IPS DF 6.9 (cell line): ENCODE measurements around the gene NOX4.
A peak's percentile ranks its signal among the peaks of the same experiment; 100 is the strongest.

ENCODE experiments used
- DNase-seq: peaks from one replicate; pipeline ENCODE4 v3.0.0-alpha.2; 2013; ENCODE audit warnings: low read depth, low spot score
- H3K27ac ChIP-seq: one replicate; pipeline ENCODE4 v1.5.1; 2013; ENCODE audit warnings: low read length, control low read depth
- H3K27me3 ChIP-seq: 2 replicates; pipeline ENCODE4 v1.6.1; 2013; ENCODE audit warnings: mild to moderate bottlenecking, low read length; ENCODE audit not compliant: control insufficient read depth, insufficient read depth
- H3K36me3 ChIP-seq: 2 replicates; pipeline ENCODE4 v1.6.1; 2013; ENCODE audit warnings: low read length; ENCODE audit not compliant: control insufficient read depth, insufficient read depth
- H3K4me1 ChIP-seq: 2 replicates; pipeline ENCODE4 v1.6.1; 2013; ENCODE audit warnings: low read length; ENCODE audit not compliant: control insufficient read depth, insufficient read depth
- H3K4me3 ChIP-seq: 2 replicates; pipeline ENCODE4 v1.5.1; 2013; ENCODE audit warnings: mild to moderate bottlenecking, low read length
- H3K9me3 ChIP-seq: 2 replicates; pipeline ENCODE4 v1.6.1; 2013; ENCODE audit warnings: low read length, inconsistent platforms; ENCODE audit not compliant: control insufficient read depth, insufficient read depth
- WGBS: extraction: QIAGEN DNeasy Blood & Tissue Kit; methylation state at CpG from one replicate; pipeline ENCODE4 v1.1.7; 2013; ENCODE audit warnings: mixed read lengths, missing lambda C conversion rate; ENCODE audit not compliant: insufficient read length, insufficient coverage; 5-methylcytosine and 5-hydroxymethylcytosine counted together

Gene NOX4

DNA sequence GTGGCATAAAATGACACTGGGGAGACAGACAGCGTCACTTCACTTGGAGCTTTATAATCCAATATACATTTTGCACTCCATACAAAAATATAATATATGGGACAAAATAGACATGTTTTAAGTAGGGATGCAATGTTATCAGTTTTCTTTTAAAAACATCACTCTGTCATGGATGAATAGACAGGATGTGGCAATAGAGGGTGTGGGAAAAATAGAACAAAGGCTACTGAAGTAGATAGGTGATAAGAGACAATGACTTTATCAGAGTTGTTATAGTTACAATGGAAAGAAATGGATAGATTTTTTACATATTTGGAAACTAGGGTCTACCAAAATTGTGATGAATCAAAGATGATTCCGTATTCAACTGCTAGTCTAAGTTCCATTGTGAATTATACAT, 13.1 kb upstream of the NOX4 start:
- DNase-seq: no peak
- no CpG with 5 or more reads among the region's 2 CpGs for WGBS
- Histone ChIP-seq H3K4me3 (no peak overlapping the region), H3K9me3 (no peaks in the 10 kb centered on the region), H3K27ac (no peak overlapping the region), H3K4me1 (0 out of 2 replicates have a peak, but pooled peaks cover 1% of the 10 kb centered on the region), H3K36me3 (no peaks in the 10 kb centered on the region), H3K27me3 (no peaks in the 10 kb centered on the region)

GRCh38 chr11:89503422-89503821, 12.2 kb upstream of the NOX4 start:
- Histone ChIP-seq H3K4me1 (0 out of 2 replicates have a peak, but pooled peaks cover 1% of the 10 kb centered on the region), H3K4me3 (no peak overlapping the region), H3K36me3 (no peaks in the 10 kb centered on the region), H3K27me3 (no peaks in the 10 kb centered on the region), H3K9me3 (no peaks in the 10 kb centered on the region), H3K27ac (no peak overlapping the region)
- DNase-seq: no peak
- no CpG with 5 or more reads among the region's 2 CpGs for WGBS

GRCh38 chr11:89502301-89502700, 11.1 kb upstream of the NOX4 start:
- H3K4me1 ChIP-seq: 0 out of 2 replicates have a peak, but pooled peaks cover 1% of the 10 kb centered on the region
- H3K27ac ChIP-seq: no peak overlapping the region
- H3K27me3 ChIP-seq: no peaks in the 10 kb centered on the region
- no peaks in the 10 kb centered on the region for H3K9me3 ChIP-seq
- no CpG with 5 or more reads among the region's 2 CpGs for WGBS
- H3K36me3 ChIP-seq: no peaks in the 10 kb centered on the region
- no peak for DNase-seq
- H3K4me3 ChIP-seq: no peak overlapping the region

DNA sequence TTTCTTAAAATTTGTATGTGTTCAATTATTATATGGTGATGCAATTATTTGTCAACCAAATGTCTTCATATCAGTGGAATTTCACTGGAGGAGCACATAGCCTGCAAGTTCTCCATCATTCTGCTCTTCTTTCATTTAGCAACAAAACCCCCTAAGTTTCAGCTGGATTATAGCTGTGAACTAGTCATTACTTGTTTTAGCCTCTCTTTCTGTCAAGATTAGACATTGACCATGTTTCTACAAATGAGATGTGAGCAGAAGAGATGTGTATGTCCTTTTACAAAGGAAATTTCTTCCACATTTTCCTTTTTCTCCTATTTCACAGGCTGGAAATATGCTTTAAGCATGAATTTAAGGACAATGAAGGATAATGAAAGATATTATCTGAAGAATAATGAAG, 9.2 kb upstream of the NOX4 start:
- H3K27ac ChIP-seq: no peak overlapping the region
- no peak overlapping the region for H3K4me3 ChIP-seq
- no peaks in the 10 kb centered on the region for H3K27me3 ChIP-seq
- H3K36me3 ChIP-seq: no peaks in the 10 kb centered on the region
- H3K4me1 ChIP-seq: peaks cover 3% of the 10 kb centered on the region; the same call in 1 of the 2 replicates
- no peak for DNase-seq
- no peaks in the 10 kb centered on the region for H3K9me3 ChIP-seq

DNA sequence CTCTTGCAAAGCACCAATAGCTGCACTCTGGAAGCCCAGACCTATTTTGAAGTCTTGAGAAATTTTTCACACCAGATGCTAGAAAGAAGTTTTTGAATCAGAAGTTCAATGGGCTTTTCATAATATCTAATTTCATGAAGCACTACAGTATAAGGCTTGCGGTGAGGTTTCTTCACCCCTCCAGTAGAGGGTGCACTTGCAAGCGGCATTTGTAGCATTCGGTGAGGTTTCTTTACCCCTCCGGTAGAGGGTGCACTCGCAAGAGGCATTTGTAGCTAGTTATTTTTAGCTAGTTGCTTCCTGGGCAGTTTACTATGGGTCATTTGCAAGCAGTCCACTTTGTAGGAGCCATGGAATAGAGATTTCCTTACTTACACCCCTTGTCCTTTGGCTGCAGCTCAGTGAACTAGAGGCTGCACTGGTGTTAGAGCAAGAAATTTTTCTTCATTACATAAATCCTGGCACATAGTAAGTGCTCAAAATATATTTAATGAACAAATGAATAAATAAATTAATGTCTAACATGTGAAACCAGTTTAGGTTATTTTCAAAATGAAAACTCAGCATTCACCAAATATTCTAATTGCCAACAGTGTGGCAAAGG, 7.8 kb upstream of the NOX4 start:
- DNase-seq: no peak
- Histone ChIP-seq H3K27ac (no peak overlapping the region), H3K9me3 (no peaks in the 10 kb centered on the region), H3K4me1 (peaks cover 3% of the 10 kb centered on the region; the same call in 1 of the 2 replicates), H3K27me3 (no peaks in the 10 kb centered on the region), H3K36me3 (no peaks in the 10 kb centered on the region), H3K4me3 (no peak overlapping the region)
- WGBS: no CpG with 5 or more reads among the region's 5 CpGs

DNA sequence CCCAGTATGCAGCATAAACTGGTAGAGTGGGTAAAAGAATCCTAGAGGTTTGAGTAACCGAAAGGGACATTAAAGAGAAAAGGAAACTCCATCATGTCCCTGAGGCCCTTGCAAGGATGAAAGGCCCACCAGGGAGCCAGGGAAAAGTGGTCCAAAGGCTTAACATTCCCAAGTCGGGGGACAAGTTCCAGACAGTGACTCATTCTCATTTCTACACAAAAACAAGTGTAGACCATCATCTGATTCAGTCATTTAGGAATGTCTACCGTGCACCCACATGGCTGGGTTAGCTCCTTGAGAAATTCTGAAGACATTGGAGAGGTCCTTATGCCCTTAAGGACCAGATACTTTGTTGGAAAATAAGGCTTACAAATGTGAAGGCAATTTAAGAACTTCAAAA, 4.8 kb upstream of the NOX4 start:
- Histone ChIP-seq H3K4me1 (peaks cover 3% of the 10 kb centered on the region; the same call in 1 of the 2 replicates), H3K27me3 (no peaks in the 10 kb centered on the region), H3K36me3 (no peaks in the 10 kb centered on the region), H3K27ac (no peak overlapping the region), H3K9me3 (no peaks in the 10 kb centered on the region), H3K4me3 (no peak overlapping the region)
- no peak for DNase-seq
- no CpG with 5 or more reads among the region's 3 CpGs for WGBS

DNA sequence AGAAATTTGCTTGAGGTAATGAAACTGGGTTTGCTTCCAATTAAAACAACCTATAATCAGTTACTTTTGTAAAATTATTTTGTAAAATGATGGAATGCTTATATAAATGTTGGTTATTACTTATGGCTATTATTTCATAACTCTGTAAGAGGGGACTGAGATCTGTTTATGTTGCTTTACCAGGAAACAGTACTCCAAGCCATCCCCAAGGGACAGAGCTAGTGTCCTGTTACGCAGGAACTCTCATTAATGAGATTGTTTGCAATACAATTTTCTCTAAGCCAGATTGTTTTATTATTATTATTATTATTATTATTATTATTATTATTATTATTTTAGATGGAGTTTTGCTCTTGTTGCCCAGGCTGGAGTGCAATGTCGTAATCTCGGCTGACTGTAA, 2.3 kb upstream of the NOX4 start:
- no peak overlapping the region for H3K27ac ChIP-seq
- no CpG with 5 or more reads among the region's 3 CpGs for WGBS
- no peak overlapping the region for H3K4me3 ChIP-seq
- H3K36me3 ChIP-seq: no peaks in the 10 kb centered on the region
- peaks cover 3% of the 10 kb centered on the region; the same call in 1 of the 2 replicates for H3K4me1 ChIP-seq
- DNase-seq: no peak
- H3K9me3 ChIP-seq: no peaks in the 10 kb centered on the region
- H3K27me3 ChIP-seq: no peaks in the 10 kb centered on the region

GRCh38 chr11:89490602-89490980, 584 bp downstream of the NOX4 start:
- H3K27ac ChIP-seq: no peak overlapping the region
- no peaks in the 10 kb centered on the region for H3K36me3 ChIP-seq
- no CpG with 5 or more reads among the region's 3 CpGs for WGBS
- DNase-seq: no peak
- H3K4me1 ChIP-seq: peaks cover 2% of the 10 kb centered on the region; the same call in 1 of the 2 replicates
- H3K9me3 ChIP-seq: no peaks in the 10 kb centered on the region
- peak overlapping the region; percentile 56; the same call in 1 of the 2 replicates for H3K4me3 ChIP-seq
- H3K27me3 ChIP-seq: no peaks in the 10 kb centered on the region

DNA sequence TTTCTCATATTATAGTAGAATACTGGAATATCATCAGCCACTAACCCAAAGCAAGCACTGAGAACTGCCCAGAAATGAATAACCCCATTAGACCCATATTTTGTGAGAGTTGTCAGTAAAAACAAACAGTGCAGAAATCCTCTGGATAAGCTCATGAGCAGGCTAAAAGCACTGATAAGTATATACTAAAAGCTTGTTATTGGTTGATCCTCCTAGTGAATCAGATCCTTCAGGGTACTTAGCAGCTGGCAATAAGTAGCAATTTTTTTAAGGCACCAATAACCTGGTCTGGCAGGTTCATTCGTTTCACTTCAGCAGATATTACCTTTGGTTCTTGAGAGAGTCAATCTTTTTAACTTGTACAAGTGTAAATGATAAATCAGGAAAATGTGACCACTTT, 1.2 kb downstream of the NOX4 start:
- Histone ChIP-seq H3K4me1 (peaks cover 2% of the 10 kb centered on the region; the same call in 1 of the 2 replicates), H3K27ac (no peak overlapping the region), H3K4me3 (no peak overlapping the region), H3K9me3 (no peaks in the 10 kb centered on the region), H3K36me3 (no peaks in the 10 kb centered on the region), H3K27me3 (no peaks in the 10 kb centered on the region)
- DNase-seq: no peak
- no CpG with 5 or more reads among the region's 1 CpG for WGBS

GRCh38 chr11:89487016-89487415, 4.2 kb downstream of the NOX4 start:
- Histone ChIP-seq H3K36me3 (no peaks in the 10 kb centered on the region), H3K4me1 (peaks cover 2% of the 10 kb centered on the region; the same call in 1 of the 2 replicates), H3K4me3 (no peak overlapping the region), H3K9me3 (no peaks in the 10 kb centered on the region), H3K27me3 (no peaks in the 10 kb centered on the region), H3K27ac (no peak overlapping the region)
- no peak for DNase-seq
- no CpG with 5 or more reads among the region's 3 CpGs for WGBS

DNA sequence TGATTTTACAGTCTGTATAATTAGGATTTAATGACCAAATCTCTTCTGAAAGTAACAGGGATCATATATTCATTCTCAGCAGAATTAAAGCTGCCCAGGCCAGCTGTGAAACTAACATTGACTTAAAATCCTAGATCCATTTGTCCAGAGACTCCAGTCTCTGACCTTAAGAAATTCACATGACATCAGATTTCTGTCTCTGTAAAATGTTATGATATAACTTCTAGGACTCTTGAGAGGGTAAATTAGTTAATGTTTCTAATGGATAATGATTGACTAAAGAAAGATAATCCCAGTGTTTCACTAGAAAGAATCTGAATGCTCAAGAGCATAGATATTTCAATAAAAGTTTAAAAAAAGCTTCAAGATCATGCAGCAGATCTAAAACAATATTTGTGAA, 6.3 kb downstream of the NOX4 start:
- Histone ChIP-seq H3K27ac (no peak overlapping the region), H3K27me3 (no peaks in the 10 kb centered on the region), H3K4me1 (no peaks in the 10 kb centered on the region), H3K4me3 (no peak overlapping the region), H3K9me3 (no peaks in the 10 kb centered on the region), H3K36me3 (no peaks in the 10 kb centered on the region)
- DNase-seq: no peak
